Progenitor cell of endocrine pancreas (in vitro differentiated cells): ENCODE results near the gene OPN1MW3. TPM values are rescaled to one million over a fixed set of nuclear protein-coding genes. Genes with fewer than 3 reads are reported as not detected.
"Not testable (repeated sequence)": the region's sequence is repeated elsewhere in the genome, so short reads cannot be mapped to it uniquely, and the experiment has no call there.

ENCODE experiments used
- DNase-seq: peaks from one replicate; pipeline ENCODE4 v3.0.0; 2021; ENCODE audit warnings: low spot score; ENCODE audit not compliant: unreplicated experiment
- H3K27ac Mint-ChIP-seq: 2 replicates; pipeline ENCODE4 v1.8.0; 2021; ENCODE audit warnings: mild to moderate bottlenecking, moderate library complexity, mixed read lengths
- H3K27me3 Mint-ChIP-seq: 2 replicates; pipeline ENCODE4 v1.8.0; 2021; ENCODE audit warnings: mixed read lengths
- H3K36me3 Mint-ChIP-seq: 2 replicates; pipeline ENCODE4 v1.8.0; 2022; ENCODE audit warnings: mixed read lengths; ENCODE audit not compliant: insufficient read depth
- H3K4me1 Mint-ChIP-seq: 2 replicates; pipeline ENCODE4 v1.8.0; 2021; ENCODE audit warnings: low read depth, mixed read lengths
- H3K4me3 Mint-ChIP-seq: 2 replicates; pipeline ENCODE4 v1.8.0; 2021; ENCODE audit warnings: low read depth, mild to moderate bottlenecking, moderate library complexity, mixed read lengths
- H3K9me3 Mint-ChIP-seq: 2 replicates; pipeline ENCODE4 v1.8.0; 2021; ENCODE audit warnings: low read depth, mixed read lengths
- CTCF ChIP-seq: fragments of 200-600 bp; sonication (generic); IDR thresholded peaks from one replicate; pipeline ENCODE4 v1.5.0; 2021; ENCODE audit warnings: antibody characterized with exemption, mild to moderate bottlenecking; ENCODE audit not compliant: unreplicated experiment
- total RNA-seq: library from RNA; stranded (reverse); gene quantifications from 2 replicates; pipeline ENCODE4 v1.2.1, GENCODE V29; 2021

The OPN1MW3 gene
- total RNA-seq, 1 donor from 2014 or later = not detected

- H3K4me3 Mint-ChIP-seq, DNase-seq, H3K9me3 Mint-ChIP-seq, H3K4me1 Mint-ChIP-seq, H3K27me3 Mint-ChIP-seq, H3K27ac Mint-ChIP-seq, H3K36me3 Mint-ChIP-seq: not testable (repeated sequence)
Observed at GRCh38 chrX:154258711-154259110, 1.3 kb downstream of the OPN1MW3 start.

GRCh38 chrX:154263072-154263471, 5.7 kb downstream of the OPN1MW3 start:
- H3K36me3 Mint-ChIP-seq, H3K9me3 Mint-ChIP-seq, DNase-seq, H3K4me3 Mint-ChIP-seq, H3K4me1 Mint-ChIP-seq, H3K27ac Mint-ChIP-seq, H3K27me3 Mint-ChIP-seq: not testable (repeated sequence)

- not testable (repeated sequence) for H3K4me1 Mint-ChIP-seq, H3K27ac Mint-ChIP-seq, H3K27me3 Mint-ChIP-seq, H3K36me3 Mint-ChIP-seq, DNase-seq, H3K4me3 Mint-ChIP-seq, H3K9me3 Mint-ChIP-seq
Observed at GRCh38 chrX:154269245-154269644, 11.9 kb downstream of the OPN1MW3 start.

- H3K9me3 Mint-ChIP-seq, H3K36me3 Mint-ChIP-seq, DNase-seq, H3K4me3 Mint-ChIP-seq, H3K27ac Mint-ChIP-seq, H3K4me1 Mint-ChIP-seq, H3K27me3 Mint-ChIP-seq: not testable (repeated sequence)
Observed at GRCh38 chrX:154284489-154285338, 27.3 kb downstream of the OPN1MW3 start.

- H3K27me3 Mint-ChIP-seq, H3K9me3 Mint-ChIP-seq, H3K4me3 Mint-ChIP-seq, H3K4me1 Mint-ChIP-seq, H3K36me3 Mint-ChIP-seq, H3K27ac Mint-ChIP-seq, DNase-seq: not testable (repeated sequence)
Observed at GRCh38 chrX:154286406-154286805, 29.0 kb downstream of the OPN1MW3 start.

- Mint-ChIP-seq H3K4me3 (no peak within 1 kb of the TSS), H3K36me3 (no peaks in the 10 kb centered on the region), H3K9me3 (peaks cover 9% of the 10 kb centered on the region), H3K27ac (no peak within 1 kb of the TSS), H3K27me3 (no peaks in the 10 kb centered on the region), H3K4me1 (no peaks in the 10 kb centered on the region)
- no peak for TF ChIP-seq CTCF
- no peak for DNase-seq
Observed at GRCh38 chrX:154294791-154295574, 37.6 kb downstream of the OPN1MW3 start, which contains the start of gene TEX28. TSS of gene TEX28 (minus strand) at chrX:154295124. CDS start at chrX:154292117, 3,007 bp downstream.

GRCh38 chrX:154295664-154296310, 38.4 kb downstream of the OPN1MW3 start, which contains the start of gene TKTL1:
TSS of gene TKTL1 (plus strand) at chrX:154295795. CDS start at chrX:154295860, 65 bp downstream.
- Mint-ChIP-seq H3K27me3 (no peaks in the 10 kb centered on the region), H3K36me3 (no peaks in the 10 kb centered on the region), H3K4me3 (no peak within 1 kb of the TSS), H3K27ac (no peak within 1 kb of the TSS), H3K9me3 (peaks cover 13% of the 10 kb centered on the region), H3K4me1 (no peaks in the 10 kb centered on the region)
- no peak for DNase-seq
- TF ChIP-seq CTCF = no peak
